GM12892 (cell line): ENCODE results near the gene METTL8.

Experiments
- POLR2A ChIP-seq: IDR thresholded peaks from 2 replicates; pipeline ENCODE4 v1.6.1; 2011; ENCODE audit warnings: low read depth, low read length, control low read depth
- POLR2AphosphoS5 ChIP-seq: IDR thresholded peaks from 2 replicates; pipeline ENCODE4 v1.6.1; 2011; ENCODE audit warnings: low read depth, low read length, control low read depth

- TF ChIP-seq POLR2A (no peak), POLR2AphosphoS5 (no peak)
These were observed 87.6 kb downstream of the METTL8 start for GRCh38 chr2:171345971-171346722.
